GM10847 (cell line): ENCODE data around the gene TBX20.

Source experiments
- POLR2A ChIP-seq: IDR thresholded peaks from 2 replicates; pipeline ENCODE4 v1.6.1; 2011; ENCODE audit not compliant: insufficient read length; ENCODE audit errors: extremely low read depth

Gene TBX20

GRCh38 chr7:35248576-35249536 is 5.0 kb downstream of the TBX20 start:
- TF ChIP-seq POLR2A = no peak

GRCh38 chr7:35246819-35247218 is 7.1 kb downstream of the TBX20 start:
- TF ChIP-seq POLR2A = no peak

GRCh38 chr7:35241884-35242283 is 12.0 kb downstream of the TBX20 start:
- TF ChIP-seq POLR2A = no peak

- TF ChIP-seq POLR2A = no peak
Observed at GRCh38 chr7:35241436-35241835, 12.5 kb downstream of the TBX20 start.

- TF ChIP-seq POLR2A = no peak
Observed at GRCh38 chr7:35232994-35233393, 20.9 kb downstream of the TBX20 start.

- TF ChIP-seq POLR2A = no peak
Observed at GRCh38 chr7:35185908-35186731, 67.8 kb downstream of the TBX20 start.
